Measurements from ENCODE around the gene WASF3. TPM values are rescaled to one million over a fixed set of nuclear protein-coding genes. Genes with fewer than 3 reads are reported as not detected.

WASF3 gene
- polyA plus RNA-seq, 3 donors: not detected

DNA sequence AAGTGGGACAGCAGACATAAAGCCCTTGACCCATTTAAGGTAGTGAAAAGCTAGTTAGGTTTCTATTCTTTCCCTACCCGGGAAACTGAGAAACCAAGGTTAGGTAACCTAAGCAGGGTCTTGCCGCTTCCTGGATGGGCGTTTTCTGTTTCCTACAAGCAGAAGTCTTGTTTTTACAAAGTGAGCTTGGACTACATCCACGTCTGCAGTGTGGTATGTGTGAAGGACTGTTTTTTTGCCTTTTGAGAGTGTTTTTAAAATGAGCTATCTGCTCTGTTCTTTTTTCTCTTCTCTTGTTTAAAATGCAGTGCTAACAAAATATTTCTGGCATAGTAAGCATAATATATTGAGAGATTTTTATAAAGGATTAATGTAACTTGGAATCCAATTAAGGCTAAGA lies 153.7 kb downstream of the WASF3 start:
- H3K27me3 ChIP-seq (ENCODE audit: control insufficient read depth in 2 of 2, insufficient read depth in 2 of 2, low read length in 2 of 2): no peaks in the 10 kb centered on the region
- peaks cover 0 to 4% of the 10 kb centered on the region in 2 donors for H3K9me3 ChIP-seq (replicated peaks in 1 of 2; ENCODE audit: control insufficient read depth in 1 of 2, insufficient read depth in 1 of 2, low read length in 2 of 2)
- H3K36me3 ChIP-seq (replicated peaks in 1 of 2; ENCODE audit: control insufficient read depth in 1 of 2, insufficient read depth in 2 of 2, low read length in 2 of 2): no peaks in the 10 kb centered on the region
- H2AFZ ChIP-seq (ENCODE audit: insufficient read depth, low read depth, low read length, poor library complexity, severe bottlenecking): no peak overlapping the region
- WGBS (ENCODE audit: insufficient coverage): no CpG with 5 or more reads among the region's 4 CpGs
- no peaks in the 10 kb centered on the region for H4K20me1 ChIP-seq (ENCODE audit: insufficient read depth, low read length)
- intact Hi-C loops (cut with micrococcal nuclease): no loop called here
- no peak overlapping the region for H3K4me2 ChIP-seq (replicated peaks; ENCODE audit: extremely low read depth, low read length, poor library complexity, severe bottlenecking)
- H3K4me3 ChIP-seq (replicated peaks in 1 of 3; ENCODE audit: low read depth in 2 of 3, low read length in 3 of 3): no peak overlapping the region
- TF ChIP-seq, protein P1, sequence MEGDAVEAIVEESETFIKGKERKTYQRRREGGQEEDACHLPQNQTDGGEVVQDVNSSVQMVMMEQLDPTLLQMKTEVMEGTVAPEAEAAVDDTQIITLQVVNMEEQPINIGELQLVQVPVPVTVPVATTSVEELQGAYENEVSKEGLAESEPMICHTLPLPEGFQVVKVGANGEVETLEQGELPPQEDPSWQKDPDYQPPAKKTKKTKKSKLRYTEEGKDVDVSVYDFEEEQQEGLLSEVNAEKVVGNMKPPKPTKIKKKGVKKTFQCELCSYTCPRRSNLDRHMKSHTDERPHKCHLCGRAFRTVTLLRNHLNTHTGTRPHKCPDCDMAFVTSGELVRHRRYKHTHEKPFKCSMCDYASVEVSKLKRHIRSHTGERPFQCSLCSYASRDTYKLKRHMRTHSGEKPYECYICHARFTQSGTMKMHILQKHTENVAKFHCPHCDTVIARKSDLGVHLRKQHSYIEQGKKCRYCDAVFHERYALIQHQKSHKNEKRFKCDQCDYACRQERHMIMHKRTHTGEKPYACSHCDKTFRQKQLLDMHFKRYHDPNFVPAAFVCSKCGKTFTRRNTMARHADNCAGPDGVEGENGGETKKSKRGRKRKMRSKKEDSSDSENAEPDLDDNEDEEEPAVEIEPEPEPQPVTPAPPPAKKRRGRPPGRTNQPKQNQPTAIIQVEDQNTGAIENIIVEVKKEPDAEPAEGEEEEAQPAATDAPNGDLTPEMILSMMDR (IDR thresholded peaks at IDR 0.05): no peak
- no peak overlapping the region for H3K27ac Mint-ChIP-seq
- no peaks in the 10 kb centered on the region for H3K4me1 Mint-ChIP-seq
- H3K9ac ChIP-seq (ENCODE audit: insufficient read depth, low read length, poor library complexity, severe bottlenecking): no peak overlapping the region
- no peak for DNase-seq
- no peak overlapping the region for H3K4me3 Mint-ChIP-seq
- H3K79me2 ChIP-seq (ENCODE audit: insufficient read depth, low read length): no peaks in the 10 kb centered on the region
- peaks cover 0 to 6% (median 3%) of the 10 kb centered on the region in 3 donors for H3K27me3 Mint-ChIP-seq (ENCODE audit: low read depth in 3 of 3)
- no peak overlapping the region for H3K27ac ChIP-seq (ENCODE audit: low read depth in 1 of 2, low read length in 2 of 2)
- peaks cover 3 to 10% (median 7%) of the 10 kb centered on the region in 7 donors for H3K9me3 Mint-ChIP-seq
- H3K4me1 ChIP-seq (ENCODE audit: control insufficient read depth in 1 of 2, insufficient read depth in 2 of 2, low read length in 2 of 2): no peaks in the 10 kb centered on the region
- no peaks in the 10 kb centered on the region for H3K36me3 Mint-ChIP-seq

DNA sequence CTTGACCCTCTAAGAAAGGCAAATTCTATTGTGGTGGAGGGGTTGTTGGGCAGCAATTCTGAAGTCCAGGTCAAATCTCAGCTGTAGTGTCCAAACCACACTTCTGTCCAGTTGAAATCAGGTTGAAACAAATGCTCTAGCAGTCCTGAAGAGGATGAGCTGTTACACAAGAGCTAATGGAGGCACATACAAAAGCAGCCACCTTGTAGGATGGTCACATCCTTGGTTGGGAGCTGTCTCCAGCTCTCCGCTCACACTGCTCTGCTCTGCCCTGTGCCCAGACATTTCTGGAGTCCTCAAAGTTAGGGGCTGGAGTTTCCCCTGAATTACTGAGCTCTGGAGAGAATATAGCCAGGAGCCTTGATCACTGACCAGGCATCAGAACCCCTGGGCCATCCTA lies 155.9 kb downstream of the WASF3 start:
- no peaks in the 10 kb centered on the region for H4K20me1 ChIP-seq (ENCODE audit: insufficient read depth, low read length)
- H3K4me3 ChIP-seq (replicated peaks in 1 of 3; ENCODE audit: low read depth in 2 of 3, low read length in 3 of 3): no peak overlapping the region
- Mint-ChIP-seq H3K27me3 (ENCODE audit: low read depth in 3 of 3) (peaks cover 0 to 6% (median 3%) of the 10 kb centered on the region in 3 donors), H3K9me3 (peaks cover 3 to 10% (median 7%) of the 10 kb centered on the region in 7 donors), H3K36me3 (no peaks in the 10 kb centered on the region), H3K4me1 (no peaks in the 10 kb centered on the region), H3K27ac (no peak overlapping the region), H3K4me3 (no peak overlapping the region)
- 100% methylated on average over 1 of the region's 1 CpG for WGBS (ENCODE audit: insufficient coverage)
- H3K79me2 ChIP-seq (ENCODE audit: insufficient read depth, low read length): no peaks in the 10 kb centered on the region
- H3K4me1 ChIP-seq (ENCODE audit: control insufficient read depth in 1 of 2, insufficient read depth in 2 of 2, low read length in 2 of 2): no peaks in the 10 kb centered on the region
- no peak overlapping the region for H2AFZ ChIP-seq (ENCODE audit: insufficient read depth, low read depth, low read length, poor library complexity, severe bottlenecking)
- H3K36me3 ChIP-seq (replicated peaks in 1 of 2; ENCODE audit: control insufficient read depth in 1 of 2, insufficient read depth in 2 of 2, low read length in 2 of 2): no peaks in the 10 kb centered on the region
- H3K27me3 ChIP-seq (ENCODE audit: control insufficient read depth in 2 of 2, insufficient read depth in 2 of 2, low read length in 2 of 2): no peaks in the 10 kb centered on the region
- H3K27ac ChIP-seq (ENCODE audit: low read depth in 1 of 2, low read length in 2 of 2): no peak overlapping the region
- H3K4me2 ChIP-seq (replicated peaks; ENCODE audit: extremely low read depth, low read length, poor library complexity, severe bottlenecking): no peak overlapping the region
- no peak overlapping the region for H3K9ac ChIP-seq (ENCODE audit: insufficient read depth, low read length, poor library complexity, severe bottlenecking)
- intact Hi-C loops (cut with micrococcal nuclease): no loop called here
- DNase-seq: no peak
- H3K9me3 ChIP-seq (replicated peaks in 1 of 2; ENCODE audit: control insufficient read depth in 1 of 2, insufficient read depth in 1 of 2, low read length in 2 of 2): peaks cover 0 to 4% of the 10 kb centered on the region in 2 donors
- TF ChIP-seq, protein P1 (IDR thresholded peaks at IDR 0.05): no peak

All from CD14-positive monocyte (primary cell).